ENCODE data around the gene CAMK2G.

CAMK2G gene

DNA sequence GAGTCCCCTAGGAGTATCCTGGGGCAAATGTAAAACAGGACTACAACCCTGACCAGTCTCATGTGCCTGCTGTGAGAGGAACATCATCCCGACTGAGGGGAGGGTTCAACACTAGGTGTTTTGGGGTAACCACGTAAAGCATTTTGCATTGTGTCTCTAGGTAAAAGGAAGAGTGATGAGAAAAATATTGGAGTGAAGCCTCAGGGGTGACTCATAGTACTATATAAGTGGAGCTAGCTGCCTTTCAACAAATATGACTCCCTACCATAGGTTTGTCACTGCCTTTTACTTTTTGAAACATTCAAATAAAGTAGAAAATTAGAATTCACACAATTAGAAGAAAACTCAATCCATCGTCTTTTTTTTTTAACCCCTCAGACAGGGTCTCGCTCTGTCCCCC, 2.6 kb upstream of the CAMK2G start:
- DNase-seq (ENCODE audit: low read depth): no peak
- Histone ChIP-seq H3K9me3 (ENCODE audit: control insufficient read depth, low read length) (no peaks in the 10 kb centered on the region), H3K27me3 (replicated peaks; ENCODE audit: control insufficient read depth, insufficient read depth, low read length) (no peaks in the 10 kb centered on the region), H3K9ac (ENCODE audit: low read length) (no peak overlapping the region), H3K4me1 (ENCODE audit: control insufficient read depth, insufficient read depth, low read length) (peaks cover 19% of the 10 kb centered on the region), H3K4me3 (ENCODE audit: low read length) (no peak overlapping the region), H3K36me3 (ENCODE audit: control insufficient read depth, insufficient read depth, low read length, severe bottlenecking) (no peaks in the 10 kb centered on the region)

DNA sequence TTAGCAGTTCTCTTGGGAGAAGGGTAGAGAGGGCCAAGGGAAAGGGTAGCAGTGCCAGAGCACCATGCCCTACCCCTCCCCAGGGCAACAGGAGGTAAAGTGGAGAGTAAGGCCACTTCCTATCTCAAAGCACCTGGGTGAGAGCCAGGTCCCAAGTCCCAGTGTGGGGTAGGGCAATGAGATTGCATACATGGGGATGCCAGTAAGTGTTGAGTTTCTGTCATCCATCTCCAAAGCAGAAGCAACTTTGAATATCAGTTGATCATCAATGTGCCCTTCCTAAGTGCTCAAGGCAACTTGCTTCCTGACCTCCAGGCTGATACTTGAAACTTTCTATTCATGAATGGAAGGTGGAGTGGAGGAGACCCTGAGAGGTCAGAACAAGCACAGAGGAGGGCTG, 2.2 kb upstream of the CAMK2G start:
- Histone ChIP-seq H3K9ac (ENCODE audit: low read length) (no peak overlapping the region), H3K4me3 (ENCODE audit: low read length) (no peak overlapping the region)

GRCh38 chr10:73876157-73876556, 1.8 kb upstream of the CAMK2G start:
- Histone ChIP-seq H3K4me3 (ENCODE audit: low read length) (no peak overlapping the region), H3K9me3 (ENCODE audit: control insufficient read depth, low read length) (no peaks in the 10 kb centered on the region), H3K27me3 (replicated peaks; ENCODE audit: control insufficient read depth, insufficient read depth, low read length) (no peaks in the 10 kb centered on the region), H3K4me1 (ENCODE audit: control insufficient read depth, insufficient read depth, low read length) (peaks cover 23% of the 10 kb centered on the region), H3K9ac (ENCODE audit: low read length) (no peak overlapping the region), H3K36me3 (ENCODE audit: control insufficient read depth, insufficient read depth, low read length, severe bottlenecking) (no peaks in the 10 kb centered on the region)
- no peak for DNase-seq (ENCODE audit: low read depth)

More for the DNA sequence above, 2.2 kb upstream of the CAMK2G start:
- Histone ChIP-seq H3K9me3 (ENCODE audit: control insufficient read depth, low read length) (no peaks in the 10 kb centered on the region), H3K36me3 (ENCODE audit: control insufficient read depth, insufficient read depth, low read length, severe bottlenecking) (no peaks in the 10 kb centered on the region), H3K4me1 (ENCODE audit: control insufficient read depth, insufficient read depth, low read length) (peaks cover 23% of the 10 kb centered on the region), H3K27me3 (replicated peaks; ENCODE audit: control insufficient read depth, insufficient read depth, low read length) (no peaks in the 10 kb centered on the region)
- DNase-seq (ENCODE audit: low read depth): no peak

- Histone ChIP-seq H3K9ac (ENCODE audit: low read length) (peak overlapping the region; percentile 72), H3K36me3 (ENCODE audit: control insufficient read depth, insufficient read depth, low read length, severe bottlenecking) (peaks cover 5% of the 10 kb centered on the region), H3K27me3 (replicated peaks; ENCODE audit: control insufficient read depth, insufficient read depth, low read length) (no peaks in the 10 kb centered on the region), H3K9me3 (ENCODE audit: control insufficient read depth, low read length) (no peaks in the 10 kb centered on the region), H3K4me3 (ENCODE audit: low read length) (peak overlapping the region; percentile 85), H3K4me1 (ENCODE audit: control insufficient read depth, insufficient read depth, low read length) (peaks cover 23% of the 10 kb centered on the region)
- DNase-seq (ENCODE audit: low read depth): no peak
These were observed 752 bp upstream of the CAMK2G start for GRCh38 chr10:73875139-73875475.

GRCh38 chr10:73873838-73874215, 528 bp downstream of the CAMK2G start:
- DNase-seq (ENCODE audit: low read depth): no peak
- H3K36me3 ChIP-seq (ENCODE audit: control insufficient read depth, insufficient read depth, low read length, severe bottlenecking): peaks cover 18% of the 10 kb centered on the region
- H3K9ac ChIP-seq (ENCODE audit: low read length): no peak overlapping the region
- H3K4me3 ChIP-seq (ENCODE audit: low read length): peak overlapping the region; percentile 59
- H3K27me3 ChIP-seq (replicated peaks; ENCODE audit: control insufficient read depth, insufficient read depth, low read length): no peaks in the 10 kb centered on the region
- H3K9me3 ChIP-seq (ENCODE audit: control insufficient read depth, low read length): no peaks in the 10 kb centered on the region
- H3K4me1 ChIP-seq (ENCODE audit: control insufficient read depth, insufficient read depth, low read length): peaks cover 23% of the 10 kb centered on the region

DNA sequence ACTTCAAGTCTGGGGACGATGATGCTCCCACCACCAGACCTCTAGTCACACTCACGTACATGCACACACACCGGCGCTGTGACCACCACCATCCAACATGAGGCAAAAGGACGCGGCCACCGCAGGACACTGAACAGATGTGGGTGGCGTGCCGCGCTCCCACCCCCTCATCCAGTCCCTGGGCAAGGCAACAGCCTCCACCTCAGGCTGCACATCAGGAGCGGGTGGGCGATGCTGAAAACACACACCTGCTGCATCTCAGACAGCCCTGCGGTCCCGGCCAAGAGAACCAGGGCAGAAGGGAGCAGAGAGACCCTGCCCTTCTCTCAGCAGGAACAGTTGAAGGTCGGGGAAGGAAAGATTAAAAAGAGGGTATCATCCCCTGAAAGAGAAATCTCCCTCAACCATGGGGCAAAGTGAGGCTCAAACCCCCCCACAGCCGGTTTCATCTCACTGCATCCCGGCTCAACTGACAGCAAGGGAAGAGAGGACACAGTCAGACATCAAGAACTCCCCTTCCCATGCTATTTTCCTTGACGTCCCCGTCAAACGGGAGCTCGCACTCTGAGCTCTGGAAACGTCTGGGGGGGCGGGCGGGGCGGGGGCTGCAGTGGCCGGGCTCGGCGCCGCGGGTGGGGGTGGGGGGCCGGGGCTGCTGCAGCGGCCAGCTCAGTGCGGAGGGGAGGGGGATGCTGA, 1.1 kb downstream of the CAMK2G start:
- H3K9me3 ChIP-seq (ENCODE audit: control insufficient read depth, low read length): no peaks in the 10 kb centered on the region
- no peaks in the 10 kb centered on the region for H3K27me3 ChIP-seq (replicated peaks; ENCODE audit: control insufficient read depth, insufficient read depth, low read length)
- H3K36me3 ChIP-seq (ENCODE audit: control insufficient read depth, insufficient read depth, low read length, severe bottlenecking): peaks cover 21% of the 10 kb centered on the region
- peaks cover 23% of the 10 kb centered on the region for H3K4me1 ChIP-seq (ENCODE audit: control insufficient read depth, insufficient read depth, low read length)
- peak overlapping the region; percentile 58 for H3K9ac ChIP-seq (ENCODE audit: low read length)
- no peak for DNase-seq (ENCODE audit: low read depth)
- peak overlapping the region; percentile 64 for H3K4me3 ChIP-seq (ENCODE audit: low read length)

DNA sequence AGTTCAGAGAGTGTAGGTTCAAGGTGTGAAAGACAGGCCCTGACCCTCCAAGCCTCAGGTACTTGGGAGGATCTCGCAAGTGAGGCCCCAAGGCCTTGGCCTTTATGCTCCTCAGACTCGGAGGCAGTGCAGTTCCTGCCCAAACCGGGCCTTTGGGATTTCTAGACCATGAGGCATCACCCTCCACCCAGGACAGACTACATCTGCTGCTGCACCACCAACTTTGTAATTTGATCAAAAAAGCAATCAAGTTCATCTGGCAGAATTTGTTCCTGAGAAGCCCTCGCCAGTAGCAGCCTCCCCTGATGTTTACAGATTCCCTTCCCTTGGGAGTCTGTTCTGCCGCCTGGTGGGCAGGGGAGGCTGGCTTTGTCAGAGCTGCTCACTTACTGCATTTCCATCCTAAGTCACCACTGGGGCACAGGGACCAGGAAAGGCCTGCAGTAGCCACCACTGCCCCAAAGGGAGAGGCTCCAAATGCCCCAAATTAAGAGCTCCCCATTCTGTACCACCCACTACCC, 2.1 kb downstream of the CAMK2G start:
- no peak overlapping the region for H3K9ac ChIP-seq (ENCODE audit: low read length)
- peak overlapping the region; percentile 64 for H3K4me3 ChIP-seq (ENCODE audit: low read length)
- H3K9me3 ChIP-seq (ENCODE audit: control insufficient read depth, low read length): no peaks in the 10 kb centered on the region
- peaks cover 27% of the 10 kb centered on the region for H3K36me3 ChIP-seq (ENCODE audit: control insufficient read depth, insufficient read depth, low read length, severe bottlenecking)
- peaks cover 28% of the 10 kb centered on the region for H3K4me1 ChIP-seq (ENCODE audit: control insufficient read depth, insufficient read depth, low read length)
- DNase-seq (ENCODE audit: low read depth): peak; percentile 54
- H3K27me3 ChIP-seq (replicated peaks; ENCODE audit: control insufficient read depth, insufficient read depth, low read length): no peaks in the 10 kb centered on the region

GRCh38 chr10:73871295-73872189, 2.8 kb downstream of the CAMK2G start:
- no peaks in the 10 kb centered on the region for H3K9me3 ChIP-seq (ENCODE audit: control insufficient read depth, low read length)
- no peak overlapping the region for H3K9ac ChIP-seq (ENCODE audit: low read length)
- H3K4me3 ChIP-seq (ENCODE audit: low read length): no peak overlapping the region
- no peak for DNase-seq (ENCODE audit: low read depth)
- peaks cover 30% of the 10 kb centered on the region for H3K36me3 ChIP-seq (ENCODE audit: control insufficient read depth, insufficient read depth, low read length, severe bottlenecking)
- H3K27me3 ChIP-seq (replicated peaks; ENCODE audit: control insufficient read depth, insufficient read depth, low read length): no peaks in the 10 kb centered on the region
- H3K4me1 ChIP-seq (ENCODE audit: control insufficient read depth, insufficient read depth, low read length): peaks cover 28% of the 10 kb centered on the region

DNA sequence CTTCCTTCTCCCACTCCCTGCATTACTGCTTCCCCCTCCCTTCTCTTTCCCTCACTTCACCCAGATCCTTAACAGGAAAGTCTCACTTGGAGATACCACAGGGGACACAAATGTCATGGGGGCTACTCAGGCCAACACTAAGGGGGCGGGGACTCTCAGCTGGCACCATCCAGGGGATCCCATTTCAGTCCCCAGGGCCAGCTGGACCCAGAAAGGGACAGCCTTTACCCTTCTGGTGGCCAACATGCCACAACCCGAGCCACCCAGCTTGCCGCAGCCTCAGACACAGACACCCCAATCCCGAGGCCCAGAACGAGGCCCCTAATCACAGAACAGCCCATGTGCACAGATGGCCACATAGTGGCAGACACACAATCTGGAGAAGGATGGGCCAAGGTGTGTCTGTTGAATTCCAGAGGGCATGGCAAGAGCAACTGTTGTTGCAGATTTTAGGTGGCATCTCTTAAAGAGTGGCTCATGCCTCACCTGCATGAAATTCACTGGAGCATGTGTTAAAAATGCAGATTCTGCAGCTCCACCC, 5.6 kb downstream of the CAMK2G start:
- H3K36me3 ChIP-seq (ENCODE audit: control insufficient read depth, insufficient read depth, low read length, severe bottlenecking): peaks cover 37% of the 10 kb centered on the region
- no peak for DNase-seq (ENCODE audit: low read depth)

GRCh38 chr10:73867871-73868631, 6.3 kb downstream of the CAMK2G start:
- H3K9me3 ChIP-seq (ENCODE audit: control insufficient read depth, low read length): no peaks in the 10 kb centered on the region
- H3K27me3 ChIP-seq (replicated peaks; ENCODE audit: control insufficient read depth, insufficient read depth, low read length): no peaks in the 10 kb centered on the region
- H3K9ac ChIP-seq (ENCODE audit: low read length): no peak overlapping the region
- peaks cover 37% of the 10 kb centered on the region for H3K36me3 ChIP-seq (ENCODE audit: control insufficient read depth, insufficient read depth, low read length, severe bottlenecking)
- H3K4me3 ChIP-seq (ENCODE audit: low read length): no peak overlapping the region
- H3K4me1 ChIP-seq (ENCODE audit: control insufficient read depth, insufficient read depth, low read length): peaks cover 19% of the 10 kb centered on the region
- DNase-seq (ENCODE audit: low read depth): no peak

More for the DNA sequence above, 5.6 kb downstream of the CAMK2G start:
- no peak overlapping the region for H3K4me3 ChIP-seq (ENCODE audit: low read length)
- no peak overlapping the region for H3K9ac ChIP-seq (ENCODE audit: low read length)
- peaks cover 23% of the 10 kb centered on the region for H3K4me1 ChIP-seq (ENCODE audit: control insufficient read depth, insufficient read depth, low read length)
- H3K9me3 ChIP-seq (ENCODE audit: control insufficient read depth, low read length): no peaks in the 10 kb centered on the region
- no peaks in the 10 kb centered on the region for H3K27me3 ChIP-seq (replicated peaks; ENCODE audit: control insufficient read depth, insufficient read depth, low read length)

Data from adipocyte (in vitro differentiated cells).